Right ventricle myocardium inferior (tissue), 1 donor: Measurements from ENCODE around the gene ANO2. TPM values are rescaled to one million over a fixed set of nuclear protein-coding genes. Genes with fewer than 3 reads are reported as not detected.
"Not testable (repeated sequence)": the region's sequence is repeated elsewhere in the genome, so short reads cannot be mapped to it uniquely, and the experiment has no call there.

Source experiments
- ATAC-seq: fragments of 200-7000 bp; cut with Tn5 transposase; one replicate; pipeline ENCODE4 v1.9.1; 2020; ENCODE audit warnings: mild to moderate bottlenecking, moderate library complexity
- DNase-seq: peaks from one replicate; pipeline ENCODE4 v3.0.0; 2021; ENCODE audit errors: missing footprints
- intact Hi-C: fragments of 100-400 bp; cut with DNase I; formaldehyde crosslinking; loops from one replicate; pipeline ENCODE4 v1.11.0; 2022
- total RNA-seq: library from RNA; stranded (reverse); fragmentation: NEBNext Ultra II Directional; extraction: Animal tissue kit (Norgen Biotek cat#: 25700); gene quantifications from one replicate; pipeline ENCODE4 v1.2.1, GENCODE V29; 2021
- donor health status: DM: no; HTN: yes; CAD: no; lungs with severe emphysema.

Gene ANO2
- total RNA-seq, 1 donor from 2014 or later = 19.5 TPM

GRCh38 chr12:5868625-5869295 lies 76.3 kb downstream of the ANO2 start:
- no peak for ATAC-seq
- no peak for DNase-seq
- intact Hi-C loops = no loop called here

- intact Hi-C loops = no loop called here
- ATAC-seq = no peak
Measured at GRCh38 chr12:5865397-5865796, 79.7 kb downstream of the ANO2 start.

GRCh38 chr12:5864972-5865371 lies 80.1 kb downstream of the ANO2 start:
- ATAC-seq (no peak), DNase-seq (no peak)
- intact Hi-C loops = no loop called here

More at GRCh38 chr12:5865397-5865796, 79.7 kb downstream of the ANO2 start:
- no peak for DNase-seq

- intact Hi-C loops = no loop called here
- DNase-seq (no peak), ATAC-seq (no peak)
Measured at GRCh38 chr12:5864301-5864700, 80.8 kb downstream of the ANO2 start.

GRCh38 chr12:5861416-5861815 lies 83.6 kb downstream of the ANO2 start:
- ATAC-seq (no peak), DNase-seq (no peak)
- intact Hi-C loops = no loop called here

- intact Hi-C loops = no loop called here
- no peak for ATAC-seq
Measured at GRCh38 chr12:5856692-5857091, 88.4 kb downstream of the ANO2 start.

GRCh38 chr12:5846950-5847349 lies 98.1 kb downstream of the ANO2 start:
- no peak for DNase-seq

More at GRCh38 chr12:5856692-5857091, 88.4 kb downstream of the ANO2 start:
- no peak for DNase-seq

GRCh38 chr12:5840944-5841343 lies 104.1 kb downstream of the ANO2 start:
- ATAC-seq (no peak), DNase-seq (no peak)
- intact Hi-C loops = loop anchor here (2.0 kb wide), 1 partner anchor 38 kb away; no protein-coding TSS in a partner anchor

More at GRCh38 chr12:5846950-5847349, 98.1 kb downstream of the ANO2 start:
- ATAC-seq = no peak
- intact Hi-C loops = no loop called here

- no peak for DNase-seq
- no peak for ATAC-seq
- intact Hi-C loops = no loop called here
Measured at GRCh38 chr12:5830111-5830510, 114.9 kb downstream of the ANO2 start.

GRCh38 chr12:5827591-5827990 lies 117.5 kb downstream of the ANO2 start:
- intact Hi-C loops = no loop called here
- ATAC-seq (no peak), DNase-seq (no peak)

GRCh38 chr12:5825761-5826160 lies 119.3 kb downstream of the ANO2 start:
- ATAC-seq, DNase-seq, intact Hi-C loops: not testable (repeated sequence)

GRCh38 chr12:5818877-5819276 lies 126.2 kb downstream of the ANO2 start:
- DNase-seq, ATAC-seq, intact Hi-C loops: not testable (repeated sequence)

- intact Hi-C loops = no loop called here
- ATAC-seq = no peak
- DNase-seq = no peak
Measured at GRCh38 chr12:5817246-5817645, 127.8 kb downstream of the ANO2 start.

GRCh38 chr12:5809586-5809985 lies 135.5 kb downstream of the ANO2 start:
- intact Hi-C loops = no loop called here
- no peak for ATAC-seq
- no peak for DNase-seq

- intact Hi-C loops = no loop called here
- DNase-seq (no peak), ATAC-seq (no peak)
Measured at GRCh38 chr12:5808981-5809380, 136.1 kb downstream of the ANO2 start.

- no peak for DNase-seq
Measured at GRCh38 chr12:5807514-5808219, 137.4 kb downstream of the ANO2 start.

GRCh38 chr12:5807090-5807414 lies 138.0 kb downstream of the ANO2 start:
- DNase-seq (no peak), ATAC-seq (no peak)
- intact Hi-C loops = no loop called here

More at GRCh38 chr12:5807514-5808219, 137.4 kb downstream of the ANO2 start:
- intact Hi-C loops = no loop called here
- ATAC-seq = no peak

- no peak for ATAC-seq
- DNase-seq = no peak
- intact Hi-C loops = no loop called here
Measured at GRCh38 chr12:5806371-5807089, 138.5 kb downstream of the ANO2 start.

- DNase-seq (no peak), ATAC-seq (no peak)
- intact Hi-C loops = no loop called here
Measured at GRCh38 chr12:5803532-5803931, 141.5 kb downstream of the ANO2 start.
